AG04450 (cell line): ENCODE results near the gene DDX25. TPM values are rescaled to one million over a fixed set of nuclear protein-coding genes. Genes with fewer than 3 reads are reported as not detected.

ENCODE experiments used
- CTCF ChIA-PET: fragments of 300-600, 350-600 bp; formaldehyde crosslinking; extraction: SDS; loops from one replicate; lab custom pipeline; 2022; ENCODE audit warnings: antibody characterized with exemption, inconsistent platforms; lab: Charles Lee
- POLR2A ChIA-PET: fragments of 350-600 bp; formaldehyde crosslinking; extraction: SDS; loops from one replicate; lab custom pipeline; 2021; ENCODE audit warnings: antibody characterized with exemption, inconsistent platforms; lab: Yijun Ruan, JAX
- DNase-seq: peaks from one replicate; pipeline ENCODE4 v3.0.0-alpha.2; 2011; ENCODE audit warnings: low read depth, low spot score
- H3K27ac ChIP-seq: one replicate; pipeline ENCODE4 v1.5.1; 2012; ENCODE audit warnings: low read depth, low read length, control low read depth
- H3K27me3 ChIP-seq: one replicate; pipeline ENCODE4 v1.6.0; 2012; ENCODE audit warnings: low read length; ENCODE audit not compliant: control insufficient read depth, insufficient read depth
- H3K4me3 ChIP-seq: 2 replicates; pipeline ENCODE4 v1.5.1; 2011; ENCODE audit warnings: mild to moderate bottlenecking, low read depth, low read length, control low read depth
- H3K9me3 ChIP-seq: 2 replicates; pipeline ENCODE4 v1.5.1; 2012; ENCODE audit warnings: low read length; ENCODE audit not compliant: control insufficient read depth, insufficient read depth
- polyA plus RNA-seq: library from polyadenylated mRNA; depleted of rRNA; stranded (reverse); fragments of >200 nt; gene quantifications from 2 replicates; pipeline ENCODE4 v1.2.3, GENCODE V29; 2011
- TF ChIP-seq, protein P1 (sequence below): IDR thresholded peaks from 2 replicates; pipeline ENCODE4 v1.5.1; 2011; ENCODE audit warnings: low read depth, low read length, control low read depth, inconsistent platforms

Gene DDX25
- polyA plus RNA-seq, 1 experiment: not detected

GRCh38 chr11:125925247-125925740 lies 21.0 kb downstream of the DDX25 start:
- Histone ChIP-seq H3K27me3 (peaks cover 33% of the 10 kb centered on the region), H3K9me3 (no peaks in the 10 kb centered on the region), H3K4me3 (no peak overlapping the region), H3K27ac (no peak overlapping the region)
- TF ChIP-seq, protein P1, sequence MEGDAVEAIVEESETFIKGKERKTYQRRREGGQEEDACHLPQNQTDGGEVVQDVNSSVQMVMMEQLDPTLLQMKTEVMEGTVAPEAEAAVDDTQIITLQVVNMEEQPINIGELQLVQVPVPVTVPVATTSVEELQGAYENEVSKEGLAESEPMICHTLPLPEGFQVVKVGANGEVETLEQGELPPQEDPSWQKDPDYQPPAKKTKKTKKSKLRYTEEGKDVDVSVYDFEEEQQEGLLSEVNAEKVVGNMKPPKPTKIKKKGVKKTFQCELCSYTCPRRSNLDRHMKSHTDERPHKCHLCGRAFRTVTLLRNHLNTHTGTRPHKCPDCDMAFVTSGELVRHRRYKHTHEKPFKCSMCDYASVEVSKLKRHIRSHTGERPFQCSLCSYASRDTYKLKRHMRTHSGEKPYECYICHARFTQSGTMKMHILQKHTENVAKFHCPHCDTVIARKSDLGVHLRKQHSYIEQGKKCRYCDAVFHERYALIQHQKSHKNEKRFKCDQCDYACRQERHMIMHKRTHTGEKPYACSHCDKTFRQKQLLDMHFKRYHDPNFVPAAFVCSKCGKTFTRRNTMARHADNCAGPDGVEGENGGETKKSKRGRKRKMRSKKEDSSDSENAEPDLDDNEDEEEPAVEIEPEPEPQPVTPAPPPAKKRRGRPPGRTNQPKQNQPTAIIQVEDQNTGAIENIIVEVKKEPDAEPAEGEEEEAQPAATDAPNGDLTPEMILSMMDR: no peak
- no peak for DNase-seq
- ChIA-PET CTCF (interaction anchor here (5.6 kb wide), 1 partner anchor 268 kb away, joined by 166 read pairs; no protein-coding TSS in a partner anchor), POLR2A (no interaction called here)

DNA sequence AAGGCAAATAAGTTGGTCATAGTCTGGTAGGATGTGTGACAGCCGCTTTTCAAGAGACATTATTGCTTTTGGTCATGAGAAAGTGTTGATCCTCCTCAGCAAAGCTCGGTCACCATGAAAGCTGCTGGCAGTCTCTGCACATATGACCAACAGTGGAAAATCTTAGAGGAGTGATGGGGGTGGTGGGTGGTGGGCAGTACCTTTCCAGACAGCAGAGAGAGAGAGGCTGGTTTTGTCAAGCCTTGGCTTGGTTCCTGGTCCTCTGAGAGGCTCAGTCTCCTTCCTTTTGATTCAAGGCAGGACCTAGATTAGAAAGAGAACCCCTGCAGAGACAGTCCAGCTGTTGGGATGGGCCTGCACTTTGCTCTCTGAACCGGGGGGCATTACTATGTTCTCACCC lies 21.5 kb downstream of the DDX25 start:
- peaks cover 30% of the 10 kb centered on the region for H3K27me3 ChIP-seq
- TF ChIP-seq, protein P1: no peak
- H3K9me3 ChIP-seq: no peaks in the 10 kb centered on the region
- no peak for DNase-seq
- POLR2A ChIA-PET: no interaction called here
- H3K27ac ChIP-seq: no peak overlapping the region
- CTCF ChIA-PET: interaction anchor here (5.6 kb wide), 1 partner anchor 267 kb away, joined by 166 read pairs; no protein-coding TSS in a partner anchor
- no peak overlapping the region for H3K4me3 ChIP-seq

- H3K4me3 ChIP-seq: no peak overlapping the region
Measured at GRCh38 chr11:125926682-125927081, 22.4 kb downstream of the DDX25 start.

GRCh38 chr11:125929445-125930075 lies 25.3 kb downstream of the DDX25 start:
- TF ChIP-seq, protein P1: no peak
- no peak for DNase-seq
- Histone ChIP-seq H3K9me3 (no peaks in the 10 kb centered on the region), H3K27ac (no peak overlapping the region), H3K4me3 (no peak overlapping the region), H3K27me3 (peaks cover 32% of the 10 kb centered on the region)
- CTCF ChIA-PET: no interaction called here
- POLR2A ChIA-PET: no interaction called here

More at GRCh38 chr11:125926682-125927081, 22.4 kb downstream of the DDX25 start:
- no peak for DNase-seq
- H3K27ac ChIP-seq: no peak overlapping the region
- ChIA-PET CTCF (interaction anchor here (2.3 kb wide), 2 partner anchors 16 to 267 kb away, joined by 10 to 16 read pairs; no protein-coding TSS in a partner anchor), POLR2A (no interaction called here)
- H3K9me3 ChIP-seq: no peaks in the 10 kb centered on the region
- TF ChIP-seq, protein P1: no peak
- H3K27me3 ChIP-seq: peaks cover 30% of the 10 kb centered on the region

DNA sequence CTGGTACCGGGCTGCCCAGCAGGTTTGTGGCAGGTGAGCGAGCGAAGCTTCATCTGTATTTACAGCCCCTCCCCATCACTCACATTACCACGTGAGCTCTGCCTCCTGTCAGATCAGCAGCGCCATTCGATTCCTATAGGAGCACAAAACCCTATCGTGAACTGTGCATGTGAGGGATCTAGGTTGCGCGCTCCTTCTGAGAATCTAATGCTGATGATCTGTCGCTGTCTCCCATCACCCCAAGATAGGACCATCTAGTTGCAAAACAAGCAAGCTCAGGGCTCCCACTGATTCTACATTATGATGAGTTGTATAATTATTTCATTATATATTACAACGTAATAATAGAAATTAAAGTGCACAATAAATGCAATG lies 25.8 kb downstream of the DDX25 start:
- no peak for DNase-seq

More for the DNA sequence above, 25.8 kb downstream of the DDX25 start:
- H3K27ac ChIP-seq: no peak overlapping the region
- no peak overlapping the region for H3K4me3 ChIP-seq
- ChIA-PET POLR2A (no interaction called here), CTCF (no interaction called here)
- no peaks in the 10 kb centered on the region for H3K9me3 ChIP-seq
- TF ChIP-seq, protein P1: no peak
- H3K27me3 ChIP-seq: peaks cover 30% of the 10 kb centered on the region
